GM18861 (cell line): ENCODE data around the gene SRGAP3.

Source experiments
- ATAC-seq: cut with Tn5 transposase; IDR thresholded peaks from one replicate; pipeline ENCODE4 v1.9.1; 2021; ENCODE audit not compliant: unreplicated experiment

The SRGAP3 gene

GRCh38 chr3:9026320-9027045 lies 223.0 kb downstream of the SRGAP3 start:
- no peak for ATAC-seq

- ATAC-seq = no peak
Observed at GRCh38 chr3:9024341-9024740, 225.1 kb downstream of the SRGAP3 start.

- no peak for ATAC-seq
Observed at GRCh38 chr3:9023226-9023590, 226.2 kb downstream of the SRGAP3 start.

GRCh38 chr3:9022305-9023225 lies 226.9 kb downstream of the SRGAP3 start:
- no peak for ATAC-seq

GRCh38 chr3:9021271-9022009 lies 228.0 kb downstream of the SRGAP3 start:
- no peak for ATAC-seq

- ATAC-seq = no peak
Observed at GRCh38 chr3:9020426-9020825, 229.0 kb downstream of the SRGAP3 start.

GRCh38 chr3:9019259-9019961 lies 230.0 kb downstream of the SRGAP3 start:
- no peak for ATAC-seq

GRCh38 chr3:9015250-9015649 lies 234.2 kb downstream of the SRGAP3 start:
- ATAC-seq = no peak

- no peak for ATAC-seq
Observed at GRCh38 chr3:9013782-9014563, 235.5 kb downstream of the SRGAP3 start.

- no peak for ATAC-seq
Observed at GRCh38 chr3:9012521-9012920, 236.9 kb downstream of the SRGAP3 start.

- ATAC-seq = no peak
Observed at GRCh38 chr3:9009976-9010545, 239.4 kb downstream of the SRGAP3 start.

- no peak for ATAC-seq
Observed at GRCh38 chr3:9008550-9009255, 240.7 kb downstream of the SRGAP3 start.

- ATAC-seq = no peak
Observed at GRCh38 chr3:9007928-9008327, 241.5 kb downstream of the SRGAP3 start.

GRCh38 chr3:9007213-9007612 lies 242.2 kb downstream of the SRGAP3 start:
- no peak for ATAC-seq

- no peak for ATAC-seq
Observed at GRCh38 chr3:9000041-9000440, 249.4 kb downstream of the SRGAP3 start.

- no peak for ATAC-seq
Observed at GRCh38 chr3:8997151-8997550, 252.3 kb downstream of the SRGAP3 start.

GRCh38 chr3:8996681-8997121 lies 252.7 kb downstream of the SRGAP3 start:
- ATAC-seq = no peak

GRCh38 chr3:8996216-8996615 lies 253.2 kb downstream of the SRGAP3 start:
- no peak for ATAC-seq

GRCh38 chr3:8994226-8994625 lies 255.2 kb downstream of the SRGAP3 start:
- no peak for ATAC-seq
